ENCODE measurements around the gene LNX2. TPM values are rescaled to one million over a fixed set of nuclear protein-coding genes. Genes with fewer than 3 reads are reported as not detected.

LNX2 gene
- total and polyA plus RNA-seq, 7 experiments from 2014 or later = 3.2 to 10.7 (median 4.5) TPM

DNA sequence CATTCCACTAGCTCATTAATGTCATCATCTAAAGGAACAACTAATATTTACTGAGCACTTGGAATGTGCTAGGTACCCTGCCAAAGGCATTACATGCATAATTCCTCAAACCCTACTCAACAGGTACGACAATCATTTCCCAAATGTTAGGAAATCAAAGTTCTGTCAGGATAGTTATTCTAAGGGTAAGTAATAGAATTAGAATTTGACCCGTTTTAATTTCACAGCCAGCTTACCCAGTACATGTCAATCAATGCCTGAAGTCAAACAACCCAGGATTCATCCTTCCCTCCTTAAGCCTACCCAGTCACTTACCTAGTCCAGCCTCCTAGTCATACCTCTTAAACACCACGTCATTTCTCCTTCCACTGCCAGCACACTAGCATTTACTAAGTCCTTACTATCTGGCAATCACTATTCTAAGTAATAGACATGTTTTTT lies 2.4 kb downstream of the LNX2 start:
- Mint-ChIP-seq H3K4me1 (peaks cover 32 to 65% (median 60%) of the 10 kb centered on the region in 7 donors), H3K27ac (no peak overlapping the region), H3K36me3 (peaks cover 7 to 22% (median 13%) of the 10 kb centered on the region in 5 donors), H3K9me3 (peaks cover 0 to 7% (median 0%) of the 10 kb centered on the region in 11 donors), H3K27me3 (no peaks in the 10 kb centered on the region), H3K4me3 (peak overlapping the region in 6 of 10 donors; percentile 2 to 96 (median 70))
- ChIA-PET CTCF (no interaction called here), POLR2A (interaction anchor here (1.0 to 6.3 kb wide), 3 partner anchors 62 to 192 kb away, joined by 3 to 86 read pairs (median 3); partner anchors contain the start of gene GTF3A)
- H3K9me3 ChIP-seq (ENCODE audit: control insufficient read depth in 2 of 3, low read length in 3 of 3) = no peaks in the 10 kb centered on the region
- ATAC-seq = no peak
- intact Hi-C loops (cut with micrococcal nuclease) = loop anchor here in 1 of 2 donors (5.0 kb wide), 1 partner anchor 41 kb away; no protein-coding TSS in a partner anchor
- H3K27me3 ChIP-seq (ENCODE audit: control insufficient read depth in 2 of 2, insufficient read depth in 2 of 2, low read length in 2 of 2) = no peaks in the 10 kb centered on the region
- no peak overlapping the region for H3K4me3 ChIP-seq (ENCODE audit: low read length)
- peaks cover 20% of the 10 kb centered on the region in 2 donors for H3K4me1 ChIP-seq (ENCODE audit: control insufficient read depth in 2 of 2, insufficient read depth in 2 of 2, low read length in 2 of 2)
- DNase-seq = no peak
- no peak overlapping the region for H3K27ac ChIP-seq (ENCODE audit: low read depth, low read length)
- H3K36me3 ChIP-seq (ENCODE audit: control insufficient read depth in 2 of 3, insufficient read depth in 3 of 3, low read length in 3 of 3) = peaks cover 0 to 4% (median under 1%) of the 10 kb centered on the region in 3 experiments

DNA sequence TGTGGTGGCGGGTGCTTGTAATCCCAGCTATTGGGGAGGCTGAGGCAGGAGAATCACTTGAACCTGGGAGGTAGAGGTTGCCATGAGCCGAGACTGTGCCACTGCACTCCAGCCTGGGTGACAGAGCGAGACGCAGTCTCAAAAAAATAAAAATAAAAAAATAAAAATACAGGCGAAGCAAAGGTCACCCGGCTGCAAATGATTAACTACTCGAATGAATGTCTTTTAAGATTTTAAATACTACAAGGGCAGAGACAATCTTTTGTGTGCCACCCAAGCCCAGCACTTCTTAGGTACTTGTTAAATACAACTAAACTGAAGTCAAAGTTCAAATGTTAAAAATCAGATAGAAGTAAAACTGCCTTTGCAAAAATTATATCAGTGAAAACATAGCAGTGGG lies 6.7 kb downstream of the LNX2 start:
- H3K36me3 Mint-ChIP-seq = peaks cover 5 to 26% (median 16%) of the 10 kb centered on the region in 5 donors
- H3K27ac Mint-ChIP-seq = no peak overlapping the region

DNA sequence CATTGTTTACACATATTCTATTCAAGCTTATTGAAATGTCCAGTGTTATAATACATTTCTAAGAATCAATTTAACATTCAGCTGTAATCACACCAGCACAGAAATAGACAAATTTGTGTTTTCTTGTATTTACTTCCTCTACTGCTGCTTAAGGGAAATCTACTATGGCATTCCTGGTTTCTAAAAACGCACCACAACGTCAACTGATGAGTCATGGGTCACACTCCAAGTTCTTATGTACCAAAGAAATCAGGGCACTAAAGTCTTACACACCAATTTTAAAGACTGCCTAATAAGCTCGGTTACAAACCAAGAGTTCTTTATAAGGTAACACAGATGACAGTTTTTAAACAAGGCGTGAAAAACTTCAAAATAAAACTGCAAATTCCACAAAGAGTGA lies 13.2 kb downstream of the LNX2 start:
- DNase-seq (no peak), ATAC-seq (no peak)
- no peaks in the 10 kb centered on the region for H3K27me3 ChIP-seq (ENCODE audit: control insufficient read depth in 2 of 2, insufficient read depth in 2 of 2, low read length in 2 of 2)
- peaks cover 8 to 62% (median 41%) of the 10 kb centered on the region in 7 donors for H3K4me1 Mint-ChIP-seq
- no peak overlapping the region for H3K27ac Mint-ChIP-seq
- ChIA-PET POLR2A (interaction anchor here (1.7 kb wide), 1 partner anchor 13 kb away, joined by 6 read pairs; the partner anchor contains the start of gene LNX2), CTCF (interaction anchor here (0.9 kb wide), 1 partner anchor 123 kb away, joined by 3 read pairs; no protein-coding TSS in a partner anchor)
- H3K9me3 ChIP-seq (ENCODE audit: control insufficient read depth in 2 of 3, low read length in 3 of 3) = no peaks in the 10 kb centered on the region
- no peaks in the 10 kb centered on the region for H3K27me3 Mint-ChIP-seq
- H3K4me3 ChIP-seq (ENCODE audit: low read length) = no peak overlapping the region
- no peaks in the 10 kb centered on the region for H3K4me1 ChIP-seq (ENCODE audit: control insufficient read depth in 2 of 2, insufficient read depth in 2 of 2, low read length in 2 of 2)
- intact Hi-C loops (cut with micrococcal nuclease) = no loop called here
- H3K36me3 ChIP-seq (ENCODE audit: control insufficient read depth in 2 of 3, insufficient read depth in 3 of 3, low read length in 3 of 3) = no peaks in the 10 kb centered on the region
- H3K36me3 Mint-ChIP-seq = peaks cover 0 to 17% (median 4%) of the 10 kb centered on the region in 5 donors
- H3K4me3 Mint-ChIP-seq = no peak overlapping the region
- peaks cover 0 to 2% (median 0%) of the 10 kb centered on the region in 11 donors for H3K9me3 Mint-ChIP-seq
- no peak overlapping the region for H3K27ac ChIP-seq (ENCODE audit: low read depth, low read length)

More for the DNA sequence above, 6.7 kb downstream of the LNX2 start:
- H3K27me3 Mint-ChIP-seq = no peaks in the 10 kb centered on the region
- H3K4me3 Mint-ChIP-seq = no peak overlapping the region
- POLR2A ChIA-PET = no interaction called here
- no peaks in the 10 kb centered on the region for H3K36me3 ChIP-seq (ENCODE audit: control insufficient read depth in 2 of 3, insufficient read depth in 3 of 3, low read length in 3 of 3)
- peaks cover 0 to 7% (median 0%) of the 10 kb centered on the region in 11 donors for H3K9me3 Mint-ChIP-seq
- peaks cover 25 to 76% (median 65%) of the 10 kb centered on the region in 7 donors for H3K4me1 Mint-ChIP-seq
- H3K4me3 ChIP-seq (ENCODE audit: low read length) = no peak overlapping the region
- no peak overlapping the region for H3K27ac ChIP-seq (ENCODE audit: low read depth, low read length)
- no peaks in the 10 kb centered on the region for H3K27me3 ChIP-seq (ENCODE audit: control insufficient read depth in 2 of 2, insufficient read depth in 2 of 2, low read length in 2 of 2)
- peaks cover 5 to 7% of the 10 kb centered on the region in 2 donors for H3K4me1 ChIP-seq (ENCODE audit: control insufficient read depth in 2 of 2, insufficient read depth in 2 of 2, low read length in 2 of 2)
- DNase-seq (no peak), ATAC-seq (no peak)
- no peaks in the 10 kb centered on the region for H3K9me3 ChIP-seq (ENCODE audit: control insufficient read depth in 2 of 3, low read length in 3 of 3)
- CTCF ChIA-PET = no interaction called here
- intact Hi-C loops (cut with micrococcal nuclease) = no loop called here

DNA sequence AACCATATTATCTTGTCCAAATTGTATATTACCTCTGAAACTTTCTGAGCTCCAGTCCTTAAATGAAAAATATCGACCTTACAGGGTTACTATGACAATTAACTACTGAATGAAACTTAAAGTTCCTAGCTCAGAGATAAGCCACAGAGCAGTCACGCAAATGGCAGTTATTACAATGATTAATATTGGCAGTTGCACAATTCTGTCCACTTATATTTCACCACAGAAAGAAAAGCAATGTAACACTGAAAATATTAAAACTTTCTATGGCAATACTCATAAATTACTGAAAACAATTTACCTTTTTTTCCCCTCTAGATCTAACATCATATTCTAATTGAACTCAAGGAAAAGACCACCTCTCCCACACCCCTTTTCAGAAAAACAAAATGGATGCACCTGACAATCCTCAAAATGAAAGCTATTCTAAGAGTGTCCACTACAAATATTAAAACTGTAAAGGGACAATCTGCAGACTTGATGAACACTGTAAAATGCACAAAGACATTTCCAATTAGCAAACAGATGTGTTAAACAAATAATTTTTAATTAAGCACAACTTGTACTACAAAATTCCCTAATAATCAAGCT lies 14.6 kb downstream of the LNX2 start:
- Mint-ChIP-seq H3K4me3 (peak overlapping the region in 1 of 10 donors; percentile 4), H3K27ac (no peak overlapping the region), H3K4me1 (peaks cover 6 to 58% (median 34%) of the 10 kb centered on the region in 7 donors), H3K27me3 (no peaks in the 10 kb centered on the region), H3K9me3 (peaks cover 0 to 2% (median 0%) of the 10 kb centered on the region in 11 donors), H3K36me3 (peaks cover 0 to 14% (median 4%) of the 10 kb centered on the region in 5 donors)
- POLR2A ChIA-PET = interaction anchor here (0.5 to 1.7 kb wide), 3 partner anchors 14 to 213 kb away, joined by 3 to 6 read pairs (median 3); partner anchors contain the start of gene LNX2
- no peak for DNase-seq
- Histone ChIP-seq H3K27me3 (ENCODE audit: control insufficient read depth in 2 of 2, insufficient read depth in 2 of 2, low read length in 2 of 2) (no peaks in the 10 kb centered on the region), H3K4me3 (ENCODE audit: low read length) (no peak overlapping the region), H3K9me3 (ENCODE audit: control insufficient read depth in 2 of 3, low read length in 3 of 3) (no peaks in the 10 kb centered on the region), H3K4me1 (ENCODE audit: control insufficient read depth in 2 of 2, insufficient read depth in 2 of 2, low read length in 2 of 2) (no peaks in the 10 kb centered on the region), H3K27ac (ENCODE audit: low read depth, low read length) (no peak overlapping the region), H3K36me3 (ENCODE audit: control insufficient read depth in 2 of 3, insufficient read depth in 3 of 3, low read length in 3 of 3) (no peaks in the 10 kb centered on the region)
- intact Hi-C loops (cut with micrococcal nuclease) = no loop called here
- CTCF ChIA-PET = interaction anchor here (0.6 kb wide), 1 partner anchor 160 kb away, joined by 3 read pairs; no protein-coding TSS in a partner anchor
- no peak for ATAC-seq

DNA sequence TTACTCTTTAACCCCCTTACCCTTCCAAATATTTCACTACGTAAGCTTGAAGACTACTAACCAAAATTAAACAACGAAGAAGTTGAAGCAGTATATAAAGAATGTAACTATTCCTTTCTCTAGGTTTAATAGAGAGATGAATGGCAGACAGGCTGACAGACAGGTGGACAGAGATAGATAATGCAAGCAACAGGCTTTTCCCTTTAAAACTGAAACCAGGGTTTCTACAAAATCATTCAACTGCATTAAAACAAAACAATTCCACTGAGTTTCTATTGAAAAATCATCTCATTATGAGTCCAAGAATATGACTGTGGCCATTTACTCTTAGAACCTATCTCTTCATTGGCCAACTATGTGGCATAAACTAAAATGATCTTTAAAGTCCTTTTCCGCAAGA lies 15.2 kb downstream of the LNX2 start:
- intact Hi-C loops (cut with micrococcal nuclease) = no loop called here

DNA sequence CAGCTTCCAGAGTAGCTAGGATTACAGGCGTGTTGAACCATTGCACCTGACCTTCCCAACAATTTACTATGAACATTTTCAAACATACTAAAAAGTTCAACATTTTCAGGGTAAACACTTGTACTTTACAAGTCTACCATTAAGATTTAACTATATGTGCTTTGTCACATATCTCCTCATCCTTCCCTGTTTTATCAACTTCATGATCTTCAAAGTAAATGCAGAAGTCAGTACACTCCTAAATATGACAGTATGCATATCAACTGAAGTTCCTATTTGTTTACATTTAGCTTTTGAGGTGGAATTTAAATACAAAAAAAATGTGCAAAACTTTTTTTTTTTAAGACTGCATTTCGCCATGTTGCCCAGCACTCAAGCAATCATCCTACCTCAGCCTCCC lies 18.5 kb downstream of the LNX2 start:
- H3K27ac ChIP-seq (ENCODE audit: low read depth, low read length) = no peak overlapping the region

More for the DNA sequence above, 15.2 kb downstream of the LNX2 start:
- no peak for ATAC-seq
- Mint-ChIP-seq H3K4me1 (peaks cover 3 to 58% (median 34%) of the 10 kb centered on the region in 7 donors), H3K27me3 (no peaks in the 10 kb centered on the region), H3K27ac (no peak overlapping the region), H3K4me3 (no peak overlapping the region), H3K36me3 (peaks cover 0 to 15% (median 4%) of the 10 kb centered on the region in 5 donors), H3K9me3 (peaks cover 0 to 2% (median 0%) of the 10 kb centered on the region in 11 donors)
- H3K9me3 ChIP-seq (ENCODE audit: control insufficient read depth in 2 of 3, low read length in 3 of 3) = no peaks in the 10 kb centered on the region
- no peaks in the 10 kb centered on the region for H3K27me3 ChIP-seq (ENCODE audit: control insufficient read depth in 2 of 2, insufficient read depth in 2 of 2, low read length in 2 of 2)
- no peak overlapping the region for H3K27ac ChIP-seq (ENCODE audit: low read depth, low read length)
- no peaks in the 10 kb centered on the region for H3K36me3 ChIP-seq (ENCODE audit: control insufficient read depth in 2 of 3, insufficient read depth in 3 of 3, low read length in 3 of 3)
- no peaks in the 10 kb centered on the region for H3K4me1 ChIP-seq (ENCODE audit: control insufficient read depth in 2 of 2, insufficient read depth in 2 of 2, low read length in 2 of 2)
- CTCF ChIA-PET = interaction anchor here (0.6 kb wide), 1 partner anchor 160 kb away, joined by 3 read pairs; no protein-coding TSS in a partner anchor
- no peak for DNase-seq
- no peak overlapping the region for H3K4me3 ChIP-seq (ENCODE audit: low read length)
- POLR2A ChIA-PET = no interaction called here

More for the DNA sequence above, 18.5 kb downstream of the LNX2 start:
- no peaks in the 10 kb centered on the region for H3K27me3 ChIP-seq (ENCODE audit: control insufficient read depth in 2 of 2, insufficient read depth in 2 of 2, low read length in 2 of 2)
- no peak for DNase-seq
- no peak overlapping the region for H3K27ac Mint-ChIP-seq
- CTCF ChIA-PET = interaction anchor here (0.5 kb wide), 1 partner anchor 91 kb away, joined by 3 read pairs; no protein-coding TSS in a partner anchor
- H3K4me3 ChIP-seq (ENCODE audit: low read length) = no peak overlapping the region
- H3K36me3 ChIP-seq (ENCODE audit: control insufficient read depth in 2 of 3, insufficient read depth in 3 of 3, low read length in 3 of 3) = no peaks in the 10 kb centered on the region
- intact Hi-C loops (cut with micrococcal nuclease) = no loop called here
- no peaks in the 10 kb centered on the region for H3K27me3 Mint-ChIP-seq
- H3K4me3 Mint-ChIP-seq = no peak overlapping the region
- peaks cover 0 to 2% (median 0%) of the 10 kb centered on the region in 11 donors for H3K9me3 Mint-ChIP-seq
- POLR2A ChIA-PET = no interaction called here
- no peaks in the 10 kb centered on the region for H3K4me1 ChIP-seq (ENCODE audit: control insufficient read depth in 2 of 2, insufficient read depth in 2 of 2, low read length in 2 of 2)
- peaks cover 0 to 12% (median 4%) of the 10 kb centered on the region in 5 donors for H3K36me3 Mint-ChIP-seq
- no peaks in the 10 kb centered on the region for H3K9me3 ChIP-seq (ENCODE audit: control insufficient read depth in 2 of 3, low read length in 3 of 3)
- H3K4me1 Mint-ChIP-seq = peaks cover 0 to 48% (median 32%) of the 10 kb centered on the region in 7 donors
- ATAC-seq = no peak

Measured in naive thymus-derived CD4-positive, alpha-beta T cell (primary cell).